B cell (primary cell): Measurements from ENCODE around the gene GFOD1. TPM values are rescaled to one million over a fixed set of nuclear protein-coding genes. Genes with fewer than 3 reads are reported as not detected.

Experiments used
- ATAC-seq: fragments of 200-7000 bp; cut with Tn5 transposase; one replicate; pipeline ENCODE4 v1.10.0; 2021; ENCODE audit warnings: low read depth, mild to moderate bottlenecking, moderate number of reproducible peaks, moderate library complexity
- CTCF ChIA-PET: fragments of 350-600 bp; sonication (Branson Sonifier 250); formaldehyde crosslinking; loops from one replicate; lab custom pipeline; 2021; ENCODE audit warnings: antibody characterized with exemption, inconsistent platforms; lab: Charles Lee
- POLR2A ChIA-PET: fragments of 350-600 bp; sonication (Branson Sonifier 250); formaldehyde crosslinking; loops from one replicate; lab custom pipeline; 2021; ENCODE audit warnings: antibody characterized with exemption; lab: Charles Lee
- DNase-seq: peaks from one replicate; pipeline ENCODE4 v3.0.0; 2013
- H2AFZ ChIP-seq: 2 replicates; pipeline ENCODE4 v1.6.1; 2012; ENCODE audit warnings: mild to moderate bottlenecking, low read depth, low read length; ENCODE audit not compliant: insufficient read depth, poor library complexity, severe bottlenecking
- H3K27ac ChIP-seq, 2 donors: 1 replicate in 1 of 2; 2 replicates in 1 of 2; pipeline ENCODE4 v1.5.1; 2012 to 2013; ENCODE audit warnings: low read length in 2 of 2, mild to moderate bottlenecking in 2 of 2, moderate library complexity in 1 of 2
- H3K27me3 ChIP-seq, 4 experiments: fragments of 200-600 bp in 1 of 4; sonication (generic) in 1 of 4; replicated peaks in 1 of 4; 1 replicate in 2 of 4; 2 replicates in 2 of 4; pipeline versions ENCODE4 v1.6.1 to v1.7.0; 2013 to 2016; ENCODE audit warnings: low read length in 3 of 4, mild to moderate bottlenecking in 2 of 4, mixed read lengths in 1 of 4, moderate library complexity in 1 of 4; ENCODE audit not compliant: insufficient read depth in 4 of 4, control insufficient read depth in 3 of 4; ENCODE audit errors: control extremely low read depth in 1 of 4
- H3K36me3 ChIP-seq, 2 experiments: replicated peaks in 1 of 2; 1 replicate in 1 of 2; 2 replicates in 1 of 2; pipeline versions ENCODE4 v1.6.1 to v1.7.1; 2013; ENCODE audit warnings: low read length in 1 of 2; ENCODE audit not compliant: insufficient read depth in 2 of 2, control insufficient read depth in 1 of 2; ENCODE audit errors: control extremely low read depth in 1 of 2, extremely low read depth in 1 of 2
- H3K4me1 ChIP-seq, 2 donors: fragments of 200-600 bp in 1 of 2; sonication (generic) in 1 of 2; 1 replicate in 1 of 2; 2 replicates in 1 of 2; pipeline versions ENCODE4 v1.5.1 to v1.6.1; 2013 to 2017; ENCODE audit warnings: low read length in 2 of 2; ENCODE audit not compliant: control insufficient read depth in 2 of 2, insufficient read depth in 2 of 2
- H3K4me2 ChIP-seq: replicated peaks from 2 replicates; pipeline ENCODE3; 2012; ENCODE audit warnings: mild to moderate bottlenecking, low read depth, low read length; ENCODE audit not compliant: poor library complexity, severe bottlenecking
- H3K4me3 ChIP-seq, 5 experiments: fragments of 200-600 bp in 1 of 5; sonication (generic) in 1 of 5; 1 replicate in 3 of 5; 2 replicates in 2 of 5; pipeline versions ENCODE4 v1.5.1 to v1.7.0; 2011 to 2016; ENCODE audit warnings: low read length in 4 of 5, mild to moderate bottlenecking in 4 of 5, low read depth in 2 of 5, control low read depth in 1 of 5, moderate library complexity in 1 of 5; ENCODE audit not compliant: insufficient read depth in 1 of 5; ENCODE audit errors: control extremely low read depth in 1 of 5, extremely low read depth in 1 of 5
- H3K79me2 ChIP-seq: fragments of 200-600 bp; sonication (generic); one replicate; pipeline ENCODE4 v1.6.0; 2016; ENCODE audit warnings: low read length; ENCODE audit not compliant: control insufficient read depth, insufficient read depth
- H3K9ac ChIP-seq: fragments of 200-600 bp; sonication (generic); 2 replicates; pipeline ENCODE4 v1.6.1; 2017; ENCODE audit warnings: mild to moderate bottlenecking, low read length, moderate library complexity
- H3K9me3 ChIP-seq, 3 donors: one replicate each; pipeline versions ENCODE4 v1.6.1 to v1.7.1; 2013; ENCODE audit warnings: low read length in 2 of 3; ENCODE audit not compliant: control insufficient read depth in 2 of 3, insufficient read depth in 1 of 3; ENCODE audit errors: control extremely low read depth in 1 of 3
- H4K20me1 ChIP-seq: 2 replicates; pipeline ENCODE4 v1.6.0; 2012; ENCODE audit warnings: mild to moderate bottlenecking, low read length; ENCODE audit not compliant: insufficient read depth, control insufficient read depth, poor library complexity, severe bottlenecking
- H3K27ac Mint-ChIP-seq: one replicate; pipeline ENCODE4 v1.8.0; 2021; ENCODE audit warnings: mixed read lengths
- H3K27me3 Mint-ChIP-seq: one replicate; pipeline ENCODE4 v1.8.0; 2021; ENCODE audit warnings: mixed read lengths
- H3K4me1 Mint-ChIP-seq: one replicate; pipeline ENCODE4 v1.8.0; 2021; ENCODE audit warnings: mixed read lengths
- H3K4me3 Mint-ChIP-seq: one replicate; pipeline ENCODE4 v1.8.0; 2021; ENCODE audit warnings: mixed read lengths
- H3K9me3 Mint-ChIP-seq: one replicate; pipeline ENCODE4 v1.8.0; 2022; ENCODE audit warnings: mixed read lengths; ENCODE audit not compliant: insufficient read depth
- CTCF ChIP-seq: fragments of 200-600 bp; IDR thresholded peaks from one replicate; pipeline ENCODE4 v1.8.0; 2022; ENCODE audit warnings: antibody characterized with exemption, mild to moderate bottlenecking
- EZH2 ChIP-seq: IDR thresholded peaks from 2 replicates; pipeline ENCODE4 v1.6.1; 2012; ENCODE audit warnings: borderline replicate concordance, low read depth, mild to moderate bottlenecking, moderate library complexity, low read length; ENCODE audit not compliant: insufficient read depth, poor library complexity, severe bottlenecking
- WGBS: methylation state at CpG from one replicate; pipeline ENCODE4 v1.1.5; 2013; ENCODE audit warnings: missing lambda C conversion rate; ENCODE audit not compliant: insufficient coverage; 5-methylcytosine and 5-hydroxymethylcytosine counted together
- intact Hi-C: fragments of 100-400 bp; cut with micrococcal nuclease; formaldehyde crosslinking; loops from one replicate; pipeline ENCODE4 v1.10.0; 2022
- polyA plus RNA-seq: library from polyadenylated mRNA; depleted of rRNA; stranded (reverse); fragments of >200 nt; gene quantifications from 2 replicates; pipeline ENCODE4 v1.2.3, GENCODE V29; 2012
- total RNA-seq, 2 donors: library from RNA; stranded (reverse); fragments of 120-200 nt in 1 of 2; gene quantifications; 1 replicate in 1 of 2; 2 replicates in 1 of 2; pipeline versions ENCODE4 v1.2.3 to v1.2.4, GENCODE V29; 2013 to 2022

Gene GFOD1
- total and polyA plus RNA-seq, 2 donors (not counting 1 experiment from before 2014, with no cell fraction given): 8.3 to 42.4 TPM

GRCh38 chr6:13427801-13428582, 59.4 kb downstream of the GFOD1 start:
- H3K4me2 ChIP-seq: peak overlapping the region; percentile 71
- no peaks in the 10 kb centered on the region for H3K9me3 Mint-ChIP-seq
- peak overlapping the region; percentile 60 for H2AFZ ChIP-seq
- peaks cover 67% of the 10 kb centered on the region for H3K4me1 Mint-ChIP-seq
- ATAC-seq: peak; percentile 85
- intact Hi-C loops: loop anchor here (1.0 to 5.0 kb wide), 7 partner anchors 26 to 156 kb away; no protein-coding TSS in a partner anchor
- H3K36me3 ChIP-seq: no peaks in the 10 kb centered on the region
- no peaks in the 10 kb centered on the region for H3K27me3 Mint-ChIP-seq
- CTCF ChIA-PET: interaction anchor here (0.7 to 3.2 kb wide), 13 partner anchors 8 to 154 kb away, joined by 3 to 11 read pairs (median 5); partner anchors contain the start of gene SIRT5
- no peaks in the 10 kb centered on the region for H3K27me3 ChIP-seq
- peak overlapping the region; percentile 82 for H3K4me3 Mint-ChIP-seq
- peaks cover 23% of the 10 kb centered on the region for H3K79me2 ChIP-seq
- peak overlapping the region in 4 of 5 experiments; percentile 7 to 46 (median 26) for H3K4me3 ChIP-seq
- WGBS: 3% methylated on average over 16 of the region's 26 CpGs
- H4K20me1 ChIP-seq: no peaks in the 10 kb centered on the region
- peak overlapping the region; percentile 95 for H3K27ac Mint-ChIP-seq
- peak overlapping the region; percentile 55 for H3K9ac ChIP-seq
- no peaks in the 10 kb centered on the region for H3K9me3 ChIP-seq
- POLR2A ChIA-PET: no interaction called here
- H3K4me1 ChIP-seq: peaks cover 41 to 75% of the 10 kb centered on the region in 2 donors
- peak; percentile 91 for DNase-seq
- TF ChIP-seq EZH2 (no peak), CTCF (peak; percentile 66)
- peak overlapping the region; percentile 83 to 86 for H3K27ac ChIP-seq

- intact Hi-C loops: loop anchor here (5.0 kb wide), 1 partner anchor 155 kb away; no protein-coding TSS in a partner anchor
- Histone ChIP-seq H3K27me3 (no peaks in the 10 kb centered on the region), H3K36me3 (no peaks in the 10 kb centered on the region), H3K9ac (peak overlapping the region; percentile 55), H3K4me1 (peaks cover 35 to 69% of the 10 kb centered on the region in 2 donors), H3K4me2 (peak overlapping the region; percentile 71), H3K9me3 (no peaks in the 10 kb centered on the region), H2AFZ (peak overlapping the region; percentile 60), H4K20me1 (no peaks in the 10 kb centered on the region), H3K4me3 (peak overlapping the region in 2 of 5 experiments; percentile 25 to 27), H3K27ac (peak overlapping the region; percentile 83 to 86), H3K79me2 (peaks cover 30% of the 10 kb centered on the region)
- H3K9me3 Mint-ChIP-seq: no peaks in the 10 kb centered on the region
- peak overlapping the region; percentile 82 for H3K4me3 Mint-ChIP-seq
- H3K27ac Mint-ChIP-seq: peak overlapping the region; percentile 95
- no peak for TF ChIP-seq EZH2
- TF ChIP-seq CTCF: no peak
- no peaks in the 10 kb centered on the region for H3K27me3 Mint-ChIP-seq
- ChIA-PET CTCF (interaction anchor here (0.8 to 3.2 kb wide), 4 partner anchors 27 to 112 kb away, joined by 3 to 11 read pairs (median 4); no protein-coding TSS in a partner anchor), POLR2A (interaction anchor here (1.2 kb wide), 1 partner anchor 147 kb away, joined by 3 read pairs; the partner anchor contains the start of gene SIRT5)
- H3K4me1 Mint-ChIP-seq: peaks cover 62% of the 10 kb centered on the region
- ATAC-seq (no peak), DNase-seq (no peak)
- 76% methylated on average over 8 of the region's 8 CpGs for WGBS
Measured at GRCh38 chr6:13427316-13427715, 60.1 kb downstream of the GFOD1 start.
